Retina (tissue), 1 donor: Measurements from ENCODE around the gene ROBO3.

Experiments used
- DNase-seq: peaks from one replicate; pipeline ENCODE4 v3.0.0-alpha.2; 2016

The ROBO3 gene

GRCh38 chr11:124843616-124843910, 21.7 kb upstream of the ROBO3 start:
- no peak for DNase-seq

- DNase-seq: no peak
Observed at GRCh38 chr11:124844664-124845079, 20.6 kb upstream of the ROBO3 start.

GRCh38 chr11:124846070-124846673, 19.1 kb upstream of the ROBO3 start:
- no peak for DNase-seq

- no peak for DNase-seq
Observed at GRCh38 chr11:124859171-124859570, 6.1 kb upstream of the ROBO3 start.

GRCh38 chr11:124861670-124862069, 3.6 kb upstream of the ROBO3 start:
- no peak for DNase-seq

- peak; percentile 79 for DNase-seq
Observed at GRCh38 chr11:124863137-124863825, 2.0 kb upstream of the ROBO3 start.

- no peak for DNase-seq
Observed at GRCh38 chr11:124863826-124864165, 1.4 kb upstream of the ROBO3 start.

- no peak for DNase-seq
Observed at GRCh38 chr11:124864176-124864891, 898 bp upstream of the ROBO3 start.

DNA sequence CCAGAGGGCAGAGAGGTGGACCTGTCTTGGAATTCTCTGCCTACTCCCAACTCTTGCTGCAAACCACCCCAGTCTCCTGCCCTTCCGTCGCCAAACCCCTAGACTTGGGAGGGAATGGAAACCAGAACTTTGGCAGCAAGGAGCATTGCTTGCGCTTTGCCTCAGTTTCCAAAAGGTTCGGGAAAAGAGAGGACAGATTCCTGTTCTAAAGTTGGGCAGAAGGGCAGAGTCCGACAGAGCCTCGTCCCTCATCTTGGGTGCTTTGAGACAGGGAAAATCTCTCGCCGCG, 396 bp upstream of the ROBO3 start:
- DNase-seq: no peak

DNA sequence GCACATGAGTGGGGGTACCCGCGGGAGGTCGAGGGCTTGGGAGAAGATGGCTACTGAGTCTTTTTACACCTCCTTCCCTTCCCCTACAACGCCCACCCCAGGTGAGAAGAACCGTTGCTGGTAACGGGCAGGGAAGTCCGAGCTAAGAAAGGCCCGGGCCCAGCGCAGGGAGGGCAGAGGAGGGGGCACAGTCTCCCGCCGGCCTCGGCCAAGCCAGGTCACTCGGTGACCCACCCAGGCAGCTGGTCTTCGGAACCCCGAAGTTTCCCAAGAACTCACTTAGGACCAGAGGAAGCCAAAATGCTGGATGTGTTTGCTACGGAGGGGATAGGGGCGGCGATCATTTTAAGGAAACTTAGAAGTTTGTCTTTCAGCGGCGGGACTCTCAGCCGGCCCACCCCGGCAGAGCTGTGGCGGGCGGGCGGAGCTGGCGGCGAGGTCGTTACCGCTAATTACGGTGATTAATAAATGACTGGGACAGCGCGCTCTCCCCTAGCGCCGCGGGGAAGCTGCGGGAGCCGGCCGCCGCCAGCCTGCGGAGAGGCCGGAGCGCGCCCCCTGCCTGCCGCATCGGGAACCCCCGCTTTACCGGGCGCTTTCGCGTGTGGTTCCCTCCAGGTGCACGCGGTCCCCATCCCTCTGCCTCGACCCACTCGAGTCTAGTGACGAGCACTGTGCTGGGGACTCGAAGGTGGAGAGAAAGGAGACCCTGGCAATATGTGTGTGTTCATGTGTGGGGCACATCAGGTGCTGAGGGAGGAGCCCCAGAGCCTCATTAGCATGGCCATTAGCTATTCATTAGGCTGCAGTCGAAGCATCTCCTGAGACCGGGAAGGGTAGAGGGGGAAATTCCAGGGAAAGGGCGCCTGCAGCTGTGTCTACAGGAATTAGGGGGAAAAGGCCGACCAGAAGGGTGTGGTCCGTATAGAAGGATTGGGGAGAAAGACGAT, 945 bp downstream of the ROBO3 start:
- peak; percentile 84 for DNase-seq

- no peak for DNase-seq
Observed at GRCh38 chr11:124867700-124868099, 2.5 kb downstream of the ROBO3 start.

DNA sequence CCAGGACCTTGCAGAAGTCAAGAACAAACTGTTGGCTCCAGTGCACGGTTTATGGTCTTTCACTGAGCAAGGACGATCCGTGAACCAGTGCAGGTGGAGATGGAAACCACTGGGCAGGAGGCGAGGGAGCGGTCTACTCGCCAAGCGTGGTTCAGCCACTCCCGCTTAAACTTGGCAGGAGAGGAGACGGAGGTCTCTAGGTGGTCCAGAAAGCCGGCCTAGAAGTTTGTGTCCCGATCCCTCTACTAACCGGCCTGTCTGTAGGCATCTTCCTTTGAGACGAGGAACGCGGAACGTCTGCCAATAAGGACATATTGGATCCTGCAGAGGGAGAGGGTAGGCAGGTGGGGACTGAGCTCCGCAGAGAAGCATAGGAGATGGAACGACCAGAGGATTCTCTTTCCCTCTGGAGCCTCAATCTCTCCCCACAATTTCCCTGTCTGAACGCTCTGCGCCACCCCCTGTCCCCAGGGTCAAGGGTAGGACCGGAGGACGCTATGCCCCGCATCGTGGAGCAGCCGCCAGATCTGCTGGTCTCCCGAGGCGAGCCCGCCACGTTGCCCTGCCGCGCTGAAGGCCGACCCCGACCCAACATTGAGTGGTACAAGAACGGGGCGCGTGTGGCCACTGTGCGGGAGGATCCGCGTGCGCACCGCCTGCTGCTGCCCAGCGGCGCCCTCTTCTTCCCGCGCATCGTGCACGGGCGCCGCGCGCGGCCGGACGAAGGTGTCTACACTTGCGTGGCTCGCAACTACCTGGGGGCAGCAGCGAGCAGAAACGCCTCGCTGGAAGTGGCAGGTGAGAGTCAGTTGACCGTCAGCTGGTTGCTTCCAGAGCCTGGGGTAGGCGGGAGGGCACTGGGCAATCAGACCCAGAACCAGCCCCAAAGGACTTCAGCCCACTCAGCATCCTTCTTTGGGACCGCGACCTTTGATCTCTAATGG, 3.4 kb downstream of the ROBO3 start:
- peak; percentile 59 for DNase-seq

- no peak for DNase-seq
Observed at GRCh38 chr11:124869331-124869730, 4.1 kb downstream of the ROBO3 start.

DNA sequence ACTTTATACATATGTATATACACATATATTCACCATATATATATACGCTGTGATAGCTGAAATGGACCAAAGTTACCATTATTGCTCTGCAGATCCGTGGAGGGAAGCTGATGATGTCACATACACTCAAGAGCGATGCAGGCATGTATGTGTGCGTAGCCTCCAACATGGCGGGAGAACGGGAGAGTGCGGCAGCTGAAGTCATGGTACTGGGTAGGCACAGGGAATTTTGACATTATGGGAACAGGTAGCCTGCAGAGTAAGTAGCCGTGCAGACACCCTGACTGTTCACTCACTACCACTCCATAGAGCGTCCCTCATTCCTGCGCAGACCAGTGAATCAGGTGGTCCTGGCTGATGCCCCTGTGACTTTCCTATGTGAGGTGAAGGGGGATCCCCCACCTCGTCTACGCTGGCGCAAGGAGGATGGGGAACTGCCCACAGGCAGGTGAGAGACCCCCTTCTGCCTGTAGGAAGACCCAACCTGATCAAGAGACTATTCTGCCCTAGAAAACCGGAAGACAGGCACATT, 4.7 kb downstream of the ROBO3 start:
- no peak for DNase-seq

GRCh38 chr11:124870430-124870829, 5.2 kb downstream of the ROBO3 start:
- DNase-seq: no peak

GRCh38 chr11:124872280-124872679, 7.0 kb downstream of the ROBO3 start:
- DNase-seq: no peak

DNA sequence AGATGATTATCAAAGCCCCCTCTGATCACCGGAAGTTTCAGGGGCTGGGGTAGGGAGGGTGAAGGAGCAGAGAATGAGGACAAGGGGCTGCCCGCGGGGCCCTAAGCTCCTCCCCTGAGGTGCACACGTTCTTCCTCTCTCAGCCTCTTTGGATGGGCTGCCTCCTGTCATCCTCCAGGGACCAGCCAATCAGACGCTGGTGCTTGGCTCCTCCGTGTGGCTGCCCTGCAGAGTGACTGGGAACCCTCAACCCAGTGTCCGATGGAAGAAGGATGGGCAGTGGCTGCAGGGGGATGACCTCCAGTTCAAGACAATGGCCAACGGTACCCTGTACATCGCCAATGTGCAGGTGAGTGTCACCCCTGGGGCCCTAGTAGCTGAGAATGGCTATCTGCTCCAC, 7.5 kb downstream of the ROBO3 start:
- no peak for DNase-seq

GRCh38 chr11:124873951-124874350, 8.7 kb downstream of the ROBO3 start:
- no peak for DNase-seq

DNA sequence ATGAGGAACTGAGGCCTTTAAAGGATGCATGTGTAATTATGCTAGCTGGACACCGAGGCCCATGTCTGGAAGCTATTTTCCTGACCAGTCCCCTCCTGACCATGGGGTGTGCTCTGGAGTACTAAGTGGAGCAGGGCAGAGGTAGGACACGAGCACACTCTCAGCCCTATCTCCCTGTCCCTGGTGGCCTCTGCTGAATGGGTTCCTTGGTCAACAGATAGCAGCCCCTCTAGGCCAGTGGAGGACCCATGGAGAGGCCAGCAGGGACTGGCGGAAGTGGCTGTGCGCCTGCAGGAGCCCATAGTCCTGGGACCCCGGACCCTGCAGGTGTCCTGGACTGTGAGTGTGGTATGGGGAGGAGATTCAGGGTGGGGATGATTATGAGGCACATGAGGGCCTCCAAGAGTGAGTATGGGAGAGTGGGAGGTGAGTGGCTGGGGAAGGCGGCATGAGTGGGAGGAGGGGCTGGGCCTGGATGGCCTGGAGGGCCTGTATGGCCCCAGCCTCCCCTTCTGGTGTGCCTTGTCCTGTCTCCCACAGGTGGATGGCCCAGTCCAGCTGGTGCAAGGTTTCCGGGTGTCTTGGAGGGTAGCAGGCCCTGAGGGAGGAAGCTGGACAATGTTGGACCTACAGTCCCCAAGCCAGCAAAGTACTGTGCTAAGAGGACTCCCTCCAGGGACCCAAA, 9.5 kb downstream of the ROBO3 start:
- DNase-seq: no peak

- DNase-seq: no peak
Observed at GRCh38 chr11:124875401-124875800, 10.2 kb downstream of the ROBO3 start.
